ENCODE results near the gene GUCA2B. TPM values are rescaled to one million over a fixed set of nuclear protein-coding genes. Genes with fewer than 3 reads are reported as not detected.

GUCA2B gene
- 1 to 10 TPM in 2 of 3 donors, not detected in 1; 1.1 to 1.5 TPM for polyA plus RNA-seq

GRCh38 chr1:42152907-42153600 is at the start of gene GUCA2B:
TSS of gene GUCA2B (plus strand) at chr1:42153410. CDS start at chr1:42153451, 41 bp downstream.
- WGBS, 3 donors: 55 to 86% (median 84%) methylated on average over 12 of the region's 12 CpGs
- no peak within 1 kb of the TSS for H3K27ac ChIP-seq (ENCODE audit: low read depth, low read length)

DNA sequence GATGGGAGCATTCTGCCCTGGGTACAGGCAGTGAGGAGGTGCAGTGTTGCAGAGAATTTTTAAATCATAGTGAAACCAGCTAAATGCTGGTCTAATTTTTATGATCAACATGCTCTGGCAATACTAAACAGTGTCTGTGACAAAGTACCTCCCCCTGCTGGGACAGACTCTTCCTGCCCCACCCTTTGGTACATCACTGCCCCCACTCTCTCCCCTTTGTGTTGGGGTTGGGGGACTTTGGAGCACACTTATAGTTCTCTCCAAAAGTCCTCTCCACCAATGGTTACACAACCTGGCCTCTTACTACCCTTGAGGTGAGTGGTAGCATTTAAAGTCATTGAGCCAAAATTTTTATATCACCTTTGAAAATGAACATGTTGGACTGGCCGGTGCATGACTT is 48.2 kb upstream of the GUCA2B start:
- 87 to 90% (median 89%) methylated on average over 1 of the region's 1 CpG for WGBS, 3 donors
- no peak overlapping the region for H3K27ac ChIP-seq (ENCODE audit: low read depth, low read length)

GRCh38 chr1:42108309-42108708 is 44.9 kb upstream of the GUCA2B start:
- H3K27ac ChIP-seq (ENCODE audit: low read depth, low read length): no peak overlapping the region
- WGBS, 3 donors: 74 to 86% (median 78%) methylated on average over 7 of the region's 7 CpGs

GRCh38 chr1:42109600-42109999 is 43.6 kb upstream of the GUCA2B start:
- WGBS, 3 donors: 80 to 85% (median 83%) methylated on average over 3 of the region's 3 CpGs
- H3K27ac ChIP-seq (ENCODE audit: low read depth, low read length): no peak overlapping the region

GRCh38 chr1:42114229-42114628 is 39.0 kb upstream of the GUCA2B start:
- no peak overlapping the region for H3K27ac ChIP-seq (ENCODE audit: low read depth, low read length)
- 77 to 88% (median 78%) methylated on average over 5 of the region's 5 CpGs for WGBS, 3 donors

- WGBS, 3 donors: 76 to 91% (median 80%) methylated on average over 5 of the region's 5 CpGs
Measured at GRCh38 chr1:42117214-42117613, 36.0 kb upstream of the GUCA2B start.

GRCh38 chr1:42118125-42118524 is 35.1 kb upstream of the GUCA2B start:
- no peak overlapping the region for H3K27ac ChIP-seq (ENCODE audit: low read depth, low read length)
- 77 to 87% (median 85%) methylated on average over 1 of the region's 1 CpG for WGBS, 3 donors

More at GRCh38 chr1:42117214-42117613, 36.0 kb upstream of the GUCA2B start:
- H3K27ac ChIP-seq (ENCODE audit: low read depth, low read length): no peak overlapping the region

- WGBS, 3 donors: 91 to 96% (median 91%) methylated on average over 3 of the region's 3 CpGs
- H3K27ac ChIP-seq (ENCODE audit: low read depth, low read length): no peak overlapping the region
Measured at GRCh38 chr1:42122408-42122807, 30.8 kb upstream of the GUCA2B start.

DNA sequence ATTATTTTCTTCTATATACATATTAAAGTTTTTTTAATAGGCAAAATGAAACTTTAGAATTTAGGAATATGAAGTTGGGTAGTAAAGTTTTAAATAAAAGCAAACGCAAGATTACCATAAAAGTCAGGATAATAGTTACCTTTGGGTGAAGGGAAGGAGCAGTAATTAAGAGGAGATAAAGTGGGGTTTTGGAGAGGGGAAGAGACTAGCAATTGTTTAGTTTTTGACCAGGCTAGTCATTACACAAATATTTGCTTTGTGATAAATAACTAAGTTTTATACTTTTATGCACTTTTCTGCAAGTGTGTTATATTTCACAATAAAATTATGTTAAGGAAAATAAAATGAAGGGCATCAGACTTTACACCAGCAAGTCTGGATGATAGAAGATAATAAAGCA is 27.7 kb upstream of the GUCA2B start:
- H3K27ac ChIP-seq (ENCODE audit: low read depth, low read length): no peak overlapping the region
- WGBS, 3 donors: 48 to 95% (median 92%) methylated on average over 1 of the region's 1 CpG

GRCh38 chr1:42127767-42128166 is 25.4 kb upstream of the GUCA2B start:
- no peak overlapping the region for H3K27ac ChIP-seq (ENCODE audit: low read depth, low read length)
- 86 to 91% (median 90%) methylated on average over 6 of the region's 6 CpGs for WGBS, 3 donors

- 47 to 77% (median 65%) methylated on average over 2 of the region's 2 CpGs for WGBS, 3 donors
- H3K27ac ChIP-seq (ENCODE audit: low read depth, low read length): no peak overlapping the region
Measured at GRCh38 chr1:42128499-42128898, 24.7 kb upstream of the GUCA2B start.

DNA sequence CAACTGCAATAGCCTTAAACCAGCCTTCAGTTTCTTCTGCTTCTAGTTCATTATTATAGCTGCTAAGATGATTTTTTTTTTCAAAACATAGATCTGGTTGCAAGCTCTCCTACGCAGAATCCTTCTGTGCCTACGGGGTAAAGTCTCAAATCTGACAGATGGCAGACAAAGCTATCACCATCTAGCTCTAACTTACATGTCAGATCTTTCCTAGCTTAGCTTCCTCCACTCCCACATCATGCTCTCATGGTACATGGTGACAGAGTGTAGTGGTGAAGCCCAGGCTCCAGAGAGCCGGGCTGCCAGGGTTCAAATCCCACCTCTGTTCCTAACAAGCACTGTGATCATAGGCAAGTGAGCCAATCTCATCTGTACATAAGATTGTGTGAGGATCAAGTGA is 24.2 kb upstream of the GUCA2B start:
- WGBS, 3 donors: 75 to 84% (median 82%) methylated on average over 3 of the region's 3 CpGs

GRCh38 chr1:42130061-42130660 is 23.0 kb upstream of the GUCA2B start:
- 80 to 82% (median 81%) methylated on average over 5 of the region's 5 CpGs for WGBS, 3 donors
- no peak overlapping the region for H3K27ac ChIP-seq (ENCODE audit: low read depth, low read length)

More for the DNA sequence above, 24.2 kb upstream of the GUCA2B start:
- H3K27ac ChIP-seq (ENCODE audit: low read depth, low read length): no peak overlapping the region

GRCh38 chr1:42133390-42133789 is 19.8 kb upstream of the GUCA2B start:
- 82 to 93% (median 87%) methylated on average over 5 of the region's 5 CpGs for WGBS, 3 donors
- H3K27ac ChIP-seq (ENCODE audit: low read depth, low read length): no peak overlapping the region

GRCh38 chr1:42133809-42134526 is 19.2 kb upstream of the GUCA2B start:
- WGBS, 3 donors: 80 to 89% (median 83%) methylated on average over 10 of the region's 10 CpGs
- no peak overlapping the region for H3K27ac ChIP-seq (ENCODE audit: low read depth, low read length)

DNA sequence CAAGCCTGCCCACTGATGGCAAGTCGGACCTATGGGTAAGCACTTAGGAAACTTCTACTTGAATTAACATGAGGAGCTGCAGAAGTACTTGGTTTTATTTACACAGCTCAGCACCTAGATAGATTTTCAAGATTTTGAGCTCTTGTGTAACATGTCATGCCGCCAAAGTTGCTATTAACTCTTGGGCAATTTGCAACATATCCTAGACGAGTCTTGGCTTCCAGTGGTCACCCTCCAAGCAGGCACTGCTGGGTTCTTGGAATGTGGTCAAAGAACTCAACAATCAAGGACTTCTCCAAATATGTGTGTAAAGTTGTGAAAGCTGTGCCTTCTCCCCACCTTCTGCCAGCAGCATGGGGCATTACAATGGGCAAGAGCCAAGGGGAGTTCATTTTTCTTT is 17.8 kb upstream of the GUCA2B start:
- H3K27ac ChIP-seq (ENCODE audit: low read depth, low read length): no peak overlapping the region
- WGBS, 3 donors: 35 to 49% (median 40%) methylated on average over 3 of the region's 3 CpGs

DNA sequence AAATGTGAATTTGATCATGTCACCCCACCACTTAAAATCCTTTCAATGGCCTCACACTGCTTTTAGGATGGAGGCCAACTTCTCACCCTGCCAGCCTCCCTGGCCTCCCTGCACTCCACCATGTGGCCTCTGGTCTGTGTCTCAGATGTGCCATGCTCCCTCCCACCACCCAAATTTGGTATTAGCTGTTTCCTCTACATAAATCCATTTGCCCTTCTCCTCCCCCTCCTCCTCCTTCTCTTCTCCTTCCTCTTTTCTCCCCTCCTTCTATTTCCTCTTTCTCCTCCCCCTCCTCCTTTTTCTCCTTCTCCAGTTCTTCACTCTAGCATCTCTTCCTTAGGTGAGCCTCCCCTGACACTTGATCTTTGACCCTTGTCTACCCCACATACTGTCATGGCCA is 16.7 kb upstream of the GUCA2B start:
- H3K27ac ChIP-seq (ENCODE audit: low read depth, low read length): no peak overlapping the region

- H3K27ac ChIP-seq (ENCODE audit: low read depth, low read length): no peak overlapping the region
- WGBS, 3 donors: 76 to 82% (median 80%) methylated on average over 10 of the region's 10 CpGs
Measured at GRCh38 chr1:42137766-42138165, 15.4 kb upstream of the GUCA2B start.

- 89 to 96% (median 94%) methylated on average over 4 of the region's 4 CpGs for WGBS, 3 donors
Measured at GRCh38 chr1:42138586-42138985, 14.6 kb upstream of the GUCA2B start.

More at GRCh38 chr1:42138586-42138985, 14.6 kb upstream of the GUCA2B start:
- no peak overlapping the region for H3K27ac ChIP-seq (ENCODE audit: low read depth, low read length)

Data from adipose tissue (tissue), 3 donors.